ENCODE data around the gene DOK5.
"Not testable (repeated sequence)": the region's sequence is repeated elsewhere in the genome, so short reads cannot be mapped to it uniquely, and the experiment has no call there.

The DOK5 gene

GRCh38 chr20:54470697-54471096, 4.7 kb upstream of the DOK5 start:
- DNase-seq, result no peak

- DNase-seq, result no peak
These were observed 2.8 kb upstream of the DOK5 start for GRCh38 chr20:54472607-54473006.

GRCh38 chr20:54473340-54473739, 2.1 kb upstream of the DOK5 start:
- DNase-seq, result no peak

- no peak for DNase-seq
These were observed 1.3 kb upstream of the DOK5 start for GRCh38 chr20:54474046-54474445.

DNA sequence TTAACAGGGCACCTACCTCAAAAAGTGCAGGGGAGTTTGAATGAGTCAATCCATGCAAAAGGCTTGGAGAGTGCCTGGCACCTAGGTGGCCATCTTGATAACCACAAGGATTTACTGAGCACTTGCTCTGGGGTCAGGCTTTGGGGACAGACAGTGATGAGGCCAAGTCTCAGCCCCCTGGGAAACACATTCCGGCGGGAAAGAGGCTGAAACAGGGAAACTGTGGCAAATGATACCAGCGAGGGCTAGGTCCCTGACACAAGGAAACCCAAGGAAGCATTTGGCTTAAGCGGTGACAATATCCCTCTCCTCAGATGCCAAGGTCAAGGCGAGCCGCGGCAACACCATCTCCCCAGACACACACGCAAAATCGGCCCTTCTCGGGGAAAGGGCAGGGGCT, 527 bp upstream of the DOK5 start:
- DNase-seq, result peak in 1 of 56 donors; percentile 27

DNA sequence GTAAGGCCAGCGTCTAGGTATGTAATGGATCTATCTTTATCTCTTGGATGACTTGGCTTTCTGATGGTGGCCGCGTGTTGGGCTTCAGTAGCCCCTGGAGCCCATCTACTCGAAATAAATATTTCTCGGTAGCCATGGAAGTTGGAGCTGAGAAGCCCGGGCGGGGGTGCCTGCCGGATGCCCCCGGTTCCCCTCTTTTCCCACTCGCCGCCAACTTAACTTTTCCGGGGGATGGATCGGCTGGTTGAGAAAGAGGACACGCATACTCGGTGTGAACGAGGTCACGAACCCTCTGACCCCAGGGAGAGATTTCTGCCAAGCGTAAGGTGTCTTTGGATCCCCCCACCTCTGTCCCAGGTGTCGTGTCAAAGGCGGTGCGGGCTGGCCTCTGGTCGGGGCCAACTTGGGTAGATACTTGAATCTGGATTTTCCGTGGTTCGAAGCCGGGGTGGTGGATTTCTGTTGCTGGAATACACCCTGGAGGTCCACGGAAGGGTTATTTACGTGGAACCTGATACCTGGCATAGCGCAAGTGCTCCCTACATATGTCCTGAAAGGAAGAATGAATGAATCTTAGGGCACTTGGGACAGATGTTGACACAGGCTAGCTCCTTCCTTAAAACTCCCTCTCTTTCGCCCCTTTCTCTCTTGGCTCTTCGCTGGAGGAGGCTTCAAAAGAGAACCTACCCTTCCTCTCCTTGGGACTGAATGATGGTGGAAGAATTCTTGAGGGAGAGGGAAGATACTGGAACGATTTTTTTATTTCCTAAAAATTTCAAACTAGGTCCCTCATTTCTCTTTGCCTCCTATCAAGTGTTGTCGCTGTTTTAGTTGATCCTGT, 996 bp downstream of the DOK5 start:
- peak in 2 of 56 donors; percentile 1 to 15 for DNase-seq

GRCh38 chr20:54477191-54477955, 2.0 kb downstream of the DOK5 start:
- no peak for DNase-seq

- DNase-seq, result no peak
These were observed 3.9 kb downstream of the DOK5 start for GRCh38 chr20:54479138-54479906.

DNA sequence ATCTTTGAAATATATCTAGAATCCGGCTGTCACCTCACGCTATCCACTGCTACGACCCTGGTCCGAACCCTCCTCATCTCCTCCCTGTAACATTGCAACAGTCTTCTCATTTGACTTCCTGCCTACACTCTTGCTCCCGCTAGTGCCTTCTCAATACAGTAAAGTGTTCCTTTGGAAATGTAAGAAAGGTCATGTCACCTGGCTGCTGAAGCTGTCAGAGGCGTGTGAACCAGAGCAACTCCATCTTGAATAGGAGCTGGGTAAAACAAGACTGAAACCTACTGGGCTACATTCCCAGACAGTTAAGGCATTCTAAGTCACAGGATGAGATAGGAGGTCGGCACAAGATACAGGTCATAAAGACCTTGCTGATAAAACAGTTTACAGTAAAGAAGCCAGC, 4.5 kb downstream of the DOK5 start:
- DNase-seq, result not testable (repeated sequence)

DNA sequence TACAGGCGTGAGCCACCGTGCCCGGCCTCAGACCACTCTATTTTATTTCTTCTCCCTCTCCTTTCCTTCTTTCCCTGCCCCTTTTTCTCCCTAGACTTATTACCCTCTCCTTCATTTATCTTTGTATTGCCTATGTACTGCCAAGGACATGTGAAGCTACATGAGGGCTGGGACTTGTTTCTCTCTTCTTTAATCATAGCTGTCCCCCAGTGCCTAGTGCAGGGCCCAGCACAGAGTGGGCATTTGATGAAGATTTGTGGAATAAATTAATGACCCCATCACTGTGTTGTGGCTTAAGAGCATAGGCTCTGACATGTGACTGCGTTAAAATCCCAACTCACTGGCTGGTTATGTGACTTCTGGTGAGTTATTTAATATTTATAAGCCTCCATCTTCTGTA, 6.0 kb downstream of the DOK5 start:
- DNase-seq, result no peak

DNA sequence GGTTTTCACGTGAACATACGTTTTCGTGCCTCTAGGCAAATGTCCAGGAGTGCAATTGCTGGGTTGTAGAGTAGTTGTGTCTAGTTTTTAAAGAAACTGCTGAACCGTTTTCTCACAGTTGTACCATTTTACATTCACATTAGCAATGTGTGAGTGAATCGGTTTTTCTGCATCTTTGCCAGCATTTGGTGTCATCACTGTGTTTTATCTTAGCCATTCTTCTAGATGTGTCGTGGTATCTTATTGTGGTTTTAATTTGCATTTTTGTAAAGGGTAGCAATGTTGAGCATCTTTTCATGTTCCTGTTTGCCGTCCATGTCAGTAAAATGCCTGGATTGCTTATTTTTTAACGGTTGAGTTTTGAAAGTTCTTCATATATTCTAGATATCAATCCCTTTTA, 10.2 kb downstream of the DOK5 start:
- no peak for DNase-seq

DNA sequence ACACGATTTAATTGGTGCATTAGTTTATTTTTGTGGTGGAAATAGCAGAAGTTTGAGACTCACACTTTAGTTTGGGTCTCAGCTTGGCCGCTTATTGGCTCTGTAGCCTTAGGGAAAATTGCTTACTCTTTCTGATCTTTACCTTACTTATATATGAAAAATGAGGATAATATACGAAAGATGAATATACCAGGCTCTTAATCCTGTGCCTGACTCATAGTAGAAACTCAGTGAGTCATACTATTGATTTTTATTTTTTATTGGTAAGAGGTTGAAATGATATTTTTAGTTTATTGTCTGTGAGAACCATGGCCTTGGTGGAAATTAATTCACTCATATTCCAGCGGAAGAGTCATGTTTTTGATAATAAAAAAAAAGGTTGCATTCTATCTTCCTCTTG, 11.2 kb downstream of the DOK5 start:
- DNase-seq, result no peak

- DNase-seq, result no peak
These were observed 13.0 kb downstream of the DOK5 start for GRCh38 chr20:54488442-54488841.

- no peak for DNase-seq
These were observed 16.1 kb downstream of the DOK5 start for GRCh38 chr20:54491506-54491905.

DNA sequence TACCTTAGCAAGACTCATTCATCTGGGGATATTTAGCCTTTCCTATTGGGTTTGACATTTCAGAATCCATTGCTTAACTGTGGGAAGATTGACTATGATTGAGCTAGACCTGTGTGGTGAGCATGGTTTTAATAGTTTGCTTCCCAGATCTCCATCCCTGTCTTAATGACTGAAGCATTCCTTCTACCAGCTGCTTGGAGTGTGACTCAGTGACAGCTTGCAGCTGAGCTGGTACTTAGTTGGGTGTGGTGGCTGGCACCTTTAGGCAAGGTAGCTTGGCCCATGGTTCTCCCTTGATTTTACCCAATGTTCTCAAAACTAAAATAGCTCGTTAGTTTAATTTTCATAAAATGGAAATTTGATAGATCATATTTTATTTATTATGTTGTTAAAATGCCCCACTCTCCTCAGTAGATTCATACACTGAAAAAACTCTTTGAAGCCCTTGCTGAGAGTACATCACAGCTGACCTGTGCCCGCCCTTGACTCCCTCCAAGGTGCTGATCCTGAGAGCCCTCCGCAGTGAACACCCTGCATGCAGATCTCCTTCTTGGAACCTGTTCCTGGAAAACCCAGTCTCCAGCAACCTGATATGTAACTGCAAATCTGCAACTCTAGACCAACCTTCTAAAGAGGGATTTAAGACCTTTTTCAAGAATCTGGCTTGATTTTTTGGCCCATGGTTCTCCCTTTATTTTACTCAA, 19.1 kb downstream of the DOK5 start:
- no peak for DNase-seq

DNA sequence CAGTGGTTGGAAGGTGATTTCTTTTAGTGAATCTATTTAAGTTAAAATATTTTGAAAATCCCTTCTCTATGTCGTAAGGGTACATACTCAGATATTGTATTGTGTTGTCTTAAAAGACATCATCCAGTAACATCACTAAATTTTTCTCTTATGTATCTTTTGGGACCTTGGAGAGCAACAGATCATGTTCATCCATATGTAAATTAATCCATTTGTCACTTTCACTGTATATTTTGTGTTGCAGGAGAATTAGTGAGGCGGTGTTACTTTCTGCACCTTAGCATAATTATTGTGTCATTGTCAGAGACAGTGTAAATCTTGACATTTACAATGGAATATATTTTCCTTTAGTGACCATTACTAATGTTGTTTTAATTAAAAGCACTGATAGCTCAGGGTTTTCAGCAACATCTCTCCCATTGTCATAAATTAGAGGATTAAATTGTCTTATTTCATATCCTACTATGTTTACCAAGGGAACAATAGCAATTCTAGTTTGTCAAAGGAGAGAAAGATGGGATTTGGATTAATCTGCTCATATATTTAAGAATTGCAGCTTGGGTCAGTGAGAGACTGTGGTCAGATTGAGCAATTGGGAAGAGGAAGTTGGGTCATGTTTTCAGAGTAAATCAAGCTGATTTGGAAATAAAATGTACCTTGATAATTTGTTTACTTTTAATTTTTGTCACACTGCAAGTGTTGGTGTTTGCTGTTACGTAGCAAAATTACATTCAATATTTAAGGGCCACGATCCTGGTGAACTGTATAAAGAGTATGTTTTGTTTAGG, 22.7 kb downstream of the DOK5 start:
- no peak for DNase-seq

DNA sequence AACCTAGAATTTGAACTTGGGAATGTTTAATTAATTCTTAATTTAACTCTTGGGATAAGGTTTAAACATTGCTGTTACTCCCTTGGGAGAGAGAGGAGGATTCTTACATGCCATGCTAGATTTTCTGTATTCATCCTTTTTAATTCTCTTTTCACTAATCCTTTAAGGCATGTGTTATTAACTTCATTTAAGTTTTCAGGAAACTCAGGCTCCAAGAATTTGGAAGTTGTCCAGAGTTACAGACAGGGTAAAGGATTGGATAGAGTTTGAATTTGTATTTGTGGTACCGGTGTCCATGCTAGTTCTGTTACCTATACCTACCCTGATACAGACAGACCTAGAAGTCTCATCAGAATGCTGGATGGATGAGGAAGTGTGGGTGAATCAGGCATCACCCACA, 23.7 kb downstream of the DOK5 start:
- no peak for DNase-seq

- DNase-seq, result no peak
These were observed 26.8 kb downstream of the DOK5 start for GRCh38 chr20:54502179-54502578.

DNA sequence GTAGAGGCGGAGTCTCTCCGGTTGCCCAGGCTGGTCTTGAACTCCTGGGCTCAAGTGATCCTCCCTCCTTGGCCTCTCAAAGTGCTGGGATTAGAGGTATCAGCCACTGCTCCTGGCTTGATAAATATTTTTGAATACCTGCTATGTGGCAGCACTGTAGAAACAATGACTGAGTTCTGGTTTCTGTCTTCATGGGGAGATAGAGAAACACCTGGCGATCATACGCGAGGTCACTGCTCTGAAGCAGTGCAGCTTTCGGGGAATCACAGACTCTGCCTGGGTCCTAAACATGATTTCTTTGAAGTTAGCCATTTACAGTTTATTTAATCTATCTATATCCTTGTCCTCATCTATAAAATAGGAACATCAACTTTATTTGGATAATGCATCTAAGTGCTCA, 31.2 kb downstream of the DOK5 start:
- no peak for DNase-seq

- peak in 28 of 56 donors; percentile 1 to 71 (median 15) for DNase-seq
These were observed 35.2 kb downstream of the DOK5 start for GRCh38 chr20:54510541-54511129.

Measured in nucleus accumbens (tissue), 56 donors.